Neural cell (in vitro differentiated cells): ENCODE results near the gene SMG1.

Experiments
- CTCF ChIP-seq: fragments of 450-650 bp; IDR thresholded peaks from 2 replicates; pipeline ENCODE4 v1.5.1; 2014; ENCODE audit warnings: antibody characterized with exemption, mild to moderate bottlenecking, moderate library complexity; ENCODE audit not compliant: poor library complexity, severe bottlenecking
- EP300 ChIP-seq: fragments of 450-650 bp; conservative IDR thresholded peaks from 2 replicates; pipeline ENCODE4 v1.6.1; 2014; ENCODE audit warnings: antibody characterized with exemption, mild to moderate bottlenecking, moderate library complexity; ENCODE audit not compliant: poor library complexity, severe bottlenecking
- EZH2 ChIP-seq: fragments of 200-600, 300-800 bp; shearing (Covaris generic), sonication (generic); IDR thresholded peaks from 2 replicates; pipeline ENCODE4 v1.6.1; 2014; ENCODE audit warnings: antibody characterized with exemption, low read length, borderline replicate concordance, mild to moderate bottlenecking; ENCODE audit not compliant: insufficient read depth, poor library complexity, severe bottlenecking
- MXI1 ChIP-seq: fragments of 450-650 bp; conservative IDR thresholded peaks from 2 replicates; pipeline ENCODE4 v1.6.1; 2014; ENCODE audit warnings: antibody characterized with exemption, mild to moderate bottlenecking; ENCODE audit not compliant: poor library complexity, severe bottlenecking
- POLR2AphosphoS5 ChIP-seq: IDR thresholded peaks from 2 replicates; pipeline ENCODE4 v1.6.1; 2012
- RAD21 ChIP-seq: fragments of 450-650 bp; conservative IDR thresholded peaks from 2 replicates; pipeline ENCODE4 v1.6.1; 2014; ENCODE audit warnings: antibody characterized with exemption, mild to moderate bottlenecking, moderate library complexity
- REST ChIP-seq: IDR thresholded peaks from 2 replicates; pipeline ENCODE4 v1.6.1; 2012; ENCODE audit warnings: borderline replicate concordance
- SMC3 ChIP-seq: fragments of 450-650 bp; conservative IDR thresholded peaks from 2 replicates; pipeline ENCODE4 v1.6.1; 2014; ENCODE audit warnings: antibody characterized with exemption, mild to moderate bottlenecking, moderate library complexity; ENCODE audit not compliant: poor library complexity
- TAF1 ChIP-seq: IDR thresholded peaks from 2 replicates; pipeline ENCODE4 v1.6.1; 2012; ENCODE audit warnings: low read depth

- TF ChIP-seq EP300 (no peak), POLR2AphosphoS5 (no peak), CTCF (no peak), SMC3 (no peak), EZH2 (no peak), REST (no peak), MXI1 (no peak), RAD21 (no peak), TAF1 (no peak)
These were observed 73.6 kb downstream of the SMG1 start for GRCh38 chr16:18852647-18853046.
